Peyer's patch (tissue), 4 donors: ENCODE measurements around the gene CCDC18.

Experiments
- CTCF ChIP-seq, 6 experiments: fragments of 450-650 bp in 4 of 6; fragments of 200-600 bp in 2 of 6; sonication (generic) in 1 of 6; IDR thresholded peaks; one replicate each; pipeline ENCODE4 v1.5.1; 2017 to 2019; ENCODE audit warnings: antibody characterized with exemption in 6 of 6, mild to moderate bottlenecking in 3 of 6, moderate library complexity in 1 of 6
- POLR2A ChIP-seq, 2 donors: fragments of 450-650 bp; IDR thresholded peaks; one replicate each; pipeline ENCODE4 v1.5.1; 2017; ENCODE audit warnings: antibody characterized with exemption in 2 of 2, mild to moderate bottlenecking in 2 of 2, moderate library complexity in 2 of 2

DNA sequence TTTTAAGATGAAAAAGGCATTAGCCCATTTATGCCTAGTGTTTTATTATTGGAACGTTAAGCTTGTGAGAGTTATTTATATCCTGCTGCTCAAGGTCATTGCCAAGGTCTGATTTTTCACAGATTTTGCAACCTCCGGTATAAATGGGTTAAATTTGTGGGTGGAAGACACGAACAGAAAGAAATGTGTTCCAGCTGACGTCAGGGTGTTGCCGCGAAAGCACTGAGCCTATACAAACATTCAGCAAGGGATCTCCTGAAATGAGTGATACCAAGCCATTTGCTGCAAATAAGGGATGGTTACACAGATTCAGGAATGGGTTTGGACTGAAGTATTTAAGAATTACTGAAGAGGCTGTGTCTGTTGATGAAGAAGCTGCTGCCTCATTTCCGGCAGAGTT, 32.5 kb upstream of the CCDC18 start:
- TF ChIP-seq POLR2A (IDR thresholded peaks at IDR 0.05) (no peak), CTCF (IDR thresholded peaks at IDR 0.05) (no peak)
